Islet of Langerhans (tissue), 1 donor: ENCODE data around the gene KRABD2.
"Not testable (repeated sequence)": the region's sequence is repeated elsewhere in the genome, so short reads cannot be mapped to it uniquely, and the experiment has no call there.

Experiments used
- FAIRE-seq: peaks from one replicate; lab custom pipeline; 2011; peaks lifted over from hg19 to GRCh38; lab: Jason Lieb, UNC

The KRABD2 gene

GRCh38 chr17:8376271-8377067, at the start of gene KRABD2:
KRABD2 (minus strand) TSS chr17:8376704.
- FAIRE-seq = no peak

GRCh38 chr17:8421571-8421970, 45.1 kb upstream of the KRABD2 start:
- no peak for FAIRE-seq

- FAIRE-seq = no peak
Observed at GRCh38 chr17:8420041-8420934, 43.8 kb upstream of the KRABD2 start.

GRCh38 chr17:8419305-8419704, 42.8 kb upstream of the KRABD2 start:
- FAIRE-seq = no peak

- FAIRE-seq = no peak
Observed at GRCh38 chr17:8418471-8418870, 42.0 kb upstream of the KRABD2 start.

GRCh38 chr17:8417806-8418205, 41.3 kb upstream of the KRABD2 start:
- FAIRE-seq = no peak

- no peak for FAIRE-seq
Observed at GRCh38 chr17:8413938-8414337, 37.4 kb upstream of the KRABD2 start.

GRCh38 chr17:8413328-8413727, 36.8 kb upstream of the KRABD2 start:
- no peak for FAIRE-seq

- no peak for FAIRE-seq
Observed at GRCh38 chr17:8412089-8412488, 35.6 kb upstream of the KRABD2 start.

- no peak for FAIRE-seq
Observed at GRCh38 chr17:8410883-8411238, 34.4 kb upstream of the KRABD2 start.

- FAIRE-seq = peak; percentile 96
Observed at GRCh38 chr17:8409966-8410882, 33.7 kb upstream of the KRABD2 start.

GRCh38 chr17:8408371-8408770, 31.9 kb upstream of the KRABD2 start:
- FAIRE-seq = no peak

GRCh38 chr17:8406174-8406573, 29.7 kb upstream of the KRABD2 start:
- no peak for FAIRE-seq

- FAIRE-seq = no peak
Observed at GRCh38 chr17:8405499-8406016, 29.1 kb upstream of the KRABD2 start.

- FAIRE-seq = no peak
Observed at GRCh38 chr17:8402921-8403536, 26.5 kb upstream of the KRABD2 start.

GRCh38 chr17:8401107-8401506, 24.6 kb upstream of the KRABD2 start:
- FAIRE-seq = no peak

- FAIRE-seq = no peak
Observed at GRCh38 chr17:8398980-8399379, 22.5 kb upstream of the KRABD2 start.

- FAIRE-seq = no peak
Observed at GRCh38 chr17:8397636-8398035, 21.1 kb upstream of the KRABD2 start, which contains the start of gene RNF222. RNF222 (minus strand) TSS chr17:8397827; CDS start chr17:8393461, 4,366 bp downstream.

- not testable (repeated sequence) for FAIRE-seq
Observed at GRCh38 chr17:8394497-8394896, 18.0 kb upstream of the KRABD2 start.

GRCh38 chr17:8393470-8394231, 17.1 kb upstream of the KRABD2 start:
- no peak for FAIRE-seq
